Measurements from ENCODE around the gene CENPQ. TPM values are rescaled to one million over a fixed set of nuclear protein-coding genes. Genes with fewer than 3 reads are reported as not detected.

CENPQ gene
- total and polyA plus RNA-seq, 2 experiments from 2014 or later, result 20.2 to 41.5 TPM

DNA sequence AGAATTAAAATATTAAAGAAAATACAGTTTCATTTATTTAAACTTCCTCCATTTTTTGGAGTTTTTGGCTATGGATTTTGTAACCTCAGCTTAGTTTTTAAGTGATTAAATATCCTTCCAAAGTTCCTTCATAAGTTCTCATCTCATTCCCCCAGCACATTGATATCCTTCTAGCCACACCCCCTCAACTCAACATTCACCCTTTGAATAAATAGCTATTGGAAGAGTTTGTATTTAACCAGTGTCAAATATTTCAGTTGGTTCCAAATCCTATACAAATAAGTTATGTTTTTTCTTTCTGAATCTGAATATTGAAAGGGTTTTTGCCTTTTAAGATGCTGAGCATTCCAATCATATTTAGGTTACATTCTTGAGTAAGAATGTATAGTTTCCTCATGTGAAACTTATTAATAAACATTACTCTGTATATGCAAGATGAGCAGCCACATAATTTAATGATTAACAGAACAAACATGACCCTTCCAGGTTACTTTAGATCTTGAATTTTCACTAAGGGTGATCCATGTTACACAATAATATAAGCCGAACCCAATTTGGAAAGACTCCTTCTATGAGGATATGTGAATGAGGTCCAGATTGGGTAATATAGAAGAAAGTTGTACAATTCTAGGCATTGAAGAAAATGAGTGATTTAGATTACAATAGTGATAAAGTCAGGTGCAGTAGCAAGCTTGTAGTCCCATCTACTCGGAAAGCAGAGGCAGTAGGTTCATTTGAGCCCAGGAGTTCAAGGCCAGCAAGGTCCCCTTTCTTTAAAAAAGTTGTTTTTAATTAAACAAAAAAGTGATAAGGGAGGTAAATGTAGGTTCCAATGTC, 50.2 kb downstream of the CENPQ start:
- no peak for DNase-seq (ENCODE audit: low spot score)
- H3K79me2 ChIP-seq (replicated peaks; ENCODE audit: insufficient read depth), result no peaks in the 10 kb centered on the region
- no peaks in the 10 kb centered on the region for H3K27me3 ChIP-seq (ENCODE audit: insufficient read depth)
- H4K20me1 ChIP-seq (replicated peaks; ENCODE audit: insufficient read depth), result no peaks in the 10 kb centered on the region
- Mint-ChIP-seq H3K4me1 (peaks cover 11% of the 10 kb centered on the region; the same call in 2 of the 3 replicates), H3K27me3 (ENCODE audit: insufficient read depth, low read depth, poor library complexity) (no peaks in the 10 kb centered on the region), H3K4me3 (no peak overlapping the region), H3K27ac (no peak overlapping the region), H3K36me3 (ENCODE audit: low read depth) (no peaks in the 10 kb centered on the region), H3K9me3 (no peaks in the 10 kb centered on the region; the same call in 2 of the 3 replicates)
- H3K9me2 ChIP-seq (ENCODE audit: insufficient read depth), result no peaks in the 10 kb centered on the region
- H2AFZ ChIP-seq, result no peak overlapping the region
- H3K4me2 ChIP-seq, result no peak overlapping the region
- H3K4me1 ChIP-seq (ENCODE audit: insufficient read depth), result peaks cover 4% of the 10 kb centered on the region
- H3K36me3 ChIP-seq (ENCODE audit: insufficient read depth), result no peaks in the 10 kb centered on the region
- H3K4me3 ChIP-seq, result no peak overlapping the region
- no peak for ATAC-seq
- no peak overlapping the region for H3K27ac ChIP-seq (ENCODE audit: low read depth)
- TF ChIP-seq STAT1 (IDR thresholded peaks at IDR 0.05; ENCODE audit: unreplicated experiment), result no peak
- TF ChIP-seq, protein P1, sequence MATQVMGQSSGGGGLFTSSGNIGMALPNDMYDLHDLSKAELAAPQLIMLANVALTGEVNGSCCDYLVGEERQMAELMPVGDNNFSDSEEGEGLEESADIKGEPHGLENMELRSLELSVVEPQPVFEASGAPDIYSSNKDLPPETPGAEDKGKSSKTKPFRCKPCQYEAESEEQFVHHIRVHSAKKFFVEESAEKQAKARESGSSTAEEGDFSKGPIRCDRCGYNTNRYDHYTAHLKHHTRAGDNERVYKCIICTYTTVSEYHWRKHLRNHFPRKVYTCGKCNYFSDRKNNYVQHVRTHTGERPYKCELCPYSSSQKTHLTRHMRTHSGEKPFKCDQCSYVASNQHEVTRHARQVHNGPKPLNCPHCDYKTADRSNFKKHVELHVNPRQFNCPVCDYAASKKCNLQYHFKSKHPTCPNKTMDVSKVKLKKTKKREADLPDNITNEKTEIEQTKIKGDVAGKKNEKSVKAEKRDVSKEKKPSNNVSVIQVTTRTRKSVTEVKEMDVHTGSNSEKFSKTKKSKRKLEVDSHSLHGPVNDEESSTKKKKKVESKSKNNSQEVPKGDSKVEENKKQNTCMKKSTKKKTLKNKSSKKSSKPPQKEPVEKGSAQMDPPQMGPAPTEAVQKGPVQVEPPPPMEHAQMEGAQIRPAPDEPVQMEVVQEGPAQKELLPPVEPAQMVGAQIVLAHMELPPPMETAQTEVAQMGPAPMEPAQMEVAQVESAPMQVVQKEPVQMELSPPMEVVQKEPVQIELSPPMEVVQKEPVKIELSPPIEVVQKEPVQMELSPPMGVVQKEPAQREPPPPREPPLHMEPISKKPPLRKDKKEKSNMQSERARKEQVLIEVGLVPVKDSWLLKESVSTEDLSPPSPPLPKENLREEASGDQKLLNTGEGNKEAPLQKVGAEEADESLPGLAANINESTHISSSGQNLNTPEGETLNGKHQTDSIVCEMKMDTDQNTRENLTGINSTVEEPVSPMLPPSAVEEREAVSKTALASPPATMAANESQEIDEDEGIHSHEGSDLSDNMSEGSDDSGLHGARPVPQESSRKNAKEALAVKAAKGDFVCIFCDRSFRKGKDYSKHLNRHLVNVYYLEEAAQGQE (IDR thresholded peaks at IDR 0.05; ENCODE audit: unreplicated experiment), result no peak
- no peak for TF ChIP-seq CREB1 (CRISPR knock-in tag; IDR thresholded peaks at IDR 0.05; ENCODE audit: low read depth)
- TF ChIP-seq, protein P2, sequence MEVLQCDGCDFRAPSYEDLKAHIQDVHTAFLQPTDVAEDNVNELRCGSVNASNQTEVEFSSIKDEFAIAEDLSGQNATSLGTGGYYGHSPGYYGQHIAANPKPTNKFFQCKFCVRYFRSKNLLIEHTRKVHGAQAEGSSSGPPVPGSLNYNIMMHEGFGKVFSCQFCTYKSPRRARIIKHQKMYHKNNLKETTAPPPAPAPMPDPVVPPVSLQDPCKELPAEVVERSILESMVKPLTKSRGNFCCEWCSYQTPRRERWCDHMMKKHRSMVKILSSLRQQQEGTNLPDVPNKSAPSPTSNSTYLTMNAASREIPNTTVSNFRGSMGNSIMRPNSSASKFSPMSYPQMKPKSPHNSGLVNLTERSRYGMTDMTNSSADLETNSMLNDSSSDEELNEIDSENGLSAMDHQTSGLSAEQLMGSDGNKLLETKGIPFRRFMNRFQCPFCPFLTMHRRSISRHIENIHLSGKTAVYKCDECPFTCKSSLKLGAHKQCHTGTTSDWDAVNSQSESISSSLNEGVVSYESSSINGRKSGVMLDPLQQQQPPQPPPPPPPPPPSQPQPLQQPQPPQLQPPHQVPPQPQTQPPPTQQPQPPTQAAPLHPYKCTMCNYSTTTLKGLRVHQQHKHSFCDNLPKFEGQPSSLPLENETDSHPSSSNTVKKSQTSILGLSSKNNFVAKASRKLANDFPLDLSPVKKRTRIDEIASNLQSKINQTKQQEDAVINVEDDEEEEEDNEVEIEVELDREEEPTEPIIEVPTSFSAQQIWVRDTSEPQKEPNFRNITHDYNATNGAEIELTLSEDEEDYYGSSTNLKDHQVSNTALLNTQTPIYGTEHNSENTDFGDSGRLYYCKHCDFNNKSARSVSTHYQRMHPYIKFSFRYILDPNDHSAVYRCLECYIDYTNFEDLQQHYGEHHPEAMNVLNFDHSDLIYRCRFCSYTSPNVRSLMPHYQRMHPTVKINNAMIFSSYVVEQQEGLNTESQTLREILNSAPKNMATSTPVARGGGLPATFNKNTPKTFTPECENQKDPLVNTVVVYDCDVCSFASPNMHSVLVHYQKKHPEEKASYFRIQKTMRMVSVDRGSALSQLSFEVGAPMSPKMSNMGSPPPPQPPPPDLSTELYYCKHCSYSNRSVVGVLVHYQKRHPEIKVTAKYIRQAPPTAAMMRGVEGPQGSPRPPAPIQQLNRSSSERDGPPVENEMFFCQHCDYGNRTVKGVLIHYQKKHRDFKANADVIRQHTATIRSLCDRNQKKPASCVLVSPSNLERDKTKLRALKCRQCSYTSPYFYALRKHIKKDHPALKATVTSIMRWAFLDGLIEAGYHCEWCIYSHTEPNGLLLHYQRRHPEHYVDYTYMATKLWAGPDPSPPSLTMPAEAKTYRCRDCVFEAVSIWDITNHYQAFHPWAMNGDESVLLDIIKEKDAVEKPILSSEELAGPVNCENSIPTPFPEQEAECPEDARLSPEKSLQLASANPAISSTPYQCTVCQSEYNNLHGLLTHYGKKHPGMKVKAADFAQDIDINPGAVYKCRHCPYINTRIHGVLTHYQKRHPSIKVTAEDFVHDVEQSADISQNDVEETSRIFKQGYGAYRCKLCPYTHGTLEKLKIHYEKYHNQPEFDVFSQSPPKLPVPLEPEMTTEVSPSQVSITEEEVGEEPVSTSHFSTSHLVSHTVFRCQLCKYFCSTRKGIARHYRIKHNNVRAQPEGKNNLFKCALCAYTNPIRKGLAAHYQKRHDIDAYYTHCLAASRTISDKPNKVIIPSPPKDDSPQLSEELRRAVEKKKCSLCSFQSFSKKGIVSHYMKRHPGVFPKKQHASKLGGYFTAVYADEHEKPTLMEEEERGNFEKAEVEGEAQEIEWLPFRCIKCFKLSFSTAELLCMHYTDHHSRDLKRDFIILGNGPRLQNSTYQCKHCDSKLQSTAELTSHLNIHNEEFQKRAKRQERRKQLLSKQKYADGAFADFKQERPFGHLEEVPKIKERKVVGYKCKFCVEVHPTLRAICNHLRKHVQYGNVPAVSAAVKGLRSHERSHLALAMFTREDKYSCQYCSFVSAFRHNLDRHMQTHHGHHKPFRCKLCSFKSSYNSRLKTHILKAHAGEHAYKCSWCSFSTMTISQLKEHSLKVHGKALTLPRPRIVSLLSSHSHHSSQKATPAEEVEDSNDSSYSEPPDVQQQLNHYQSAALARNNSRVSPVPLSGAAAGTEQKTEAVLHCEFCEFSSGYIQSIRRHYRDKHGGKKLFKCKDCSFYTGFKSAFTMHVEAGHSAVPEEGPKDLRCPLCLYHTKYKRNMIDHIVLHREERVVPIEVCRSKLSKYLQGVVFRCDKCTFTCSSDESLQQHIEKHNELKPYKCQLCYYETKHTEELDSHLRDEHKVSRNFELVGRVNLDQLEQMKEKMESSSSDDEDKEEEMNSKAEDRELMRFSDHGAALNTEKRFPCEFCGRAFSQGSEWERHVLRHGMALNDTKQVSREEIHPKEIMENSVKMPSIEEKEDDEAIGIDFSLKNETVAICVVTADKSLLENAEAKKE (CRISPR knock-in tag; IDR thresholded peaks at IDR 0.05), result no peak
- TF ChIP-seq EZH2 (IDR thresholded peaks at IDR 0.05; ENCODE audit: low read depth, unreplicated experiment), result no peak
- TF ChIP-seq EZH2phosphoT487 (IDR thresholded peaks at IDR 0.05; ENCODE audit: unreplicated experiment), result no peak
- no peak for TF ChIP-seq JUNB (IDR thresholded peaks at IDR 0.05; ENCODE audit: unreplicated experiment)
- TF ChIP-seq ZNF331 (CRISPR knock-in tag; IDR thresholded peaks at IDR 0.05; ENCODE audit: low read depth), result no peak
- TF ChIP-seq, protein P3, sequence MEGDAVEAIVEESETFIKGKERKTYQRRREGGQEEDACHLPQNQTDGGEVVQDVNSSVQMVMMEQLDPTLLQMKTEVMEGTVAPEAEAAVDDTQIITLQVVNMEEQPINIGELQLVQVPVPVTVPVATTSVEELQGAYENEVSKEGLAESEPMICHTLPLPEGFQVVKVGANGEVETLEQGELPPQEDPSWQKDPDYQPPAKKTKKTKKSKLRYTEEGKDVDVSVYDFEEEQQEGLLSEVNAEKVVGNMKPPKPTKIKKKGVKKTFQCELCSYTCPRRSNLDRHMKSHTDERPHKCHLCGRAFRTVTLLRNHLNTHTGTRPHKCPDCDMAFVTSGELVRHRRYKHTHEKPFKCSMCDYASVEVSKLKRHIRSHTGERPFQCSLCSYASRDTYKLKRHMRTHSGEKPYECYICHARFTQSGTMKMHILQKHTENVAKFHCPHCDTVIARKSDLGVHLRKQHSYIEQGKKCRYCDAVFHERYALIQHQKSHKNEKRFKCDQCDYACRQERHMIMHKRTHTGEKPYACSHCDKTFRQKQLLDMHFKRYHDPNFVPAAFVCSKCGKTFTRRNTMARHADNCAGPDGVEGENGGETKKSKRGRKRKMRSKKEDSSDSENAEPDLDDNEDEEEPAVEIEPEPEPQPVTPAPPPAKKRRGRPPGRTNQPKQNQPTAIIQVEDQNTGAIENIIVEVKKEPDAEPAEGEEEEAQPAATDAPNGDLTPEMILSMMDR (conservative IDR thresholded peaks at IDR 0.05; ENCODE audit: low read depth in 2 of 2), result no peak
- no peak for TF ChIP-seq POLR2AphosphoS5 (IDR thresholded peaks at IDR 0.05; ENCODE audit: low read depth)
- TF ChIP-seq, protein P4, sequence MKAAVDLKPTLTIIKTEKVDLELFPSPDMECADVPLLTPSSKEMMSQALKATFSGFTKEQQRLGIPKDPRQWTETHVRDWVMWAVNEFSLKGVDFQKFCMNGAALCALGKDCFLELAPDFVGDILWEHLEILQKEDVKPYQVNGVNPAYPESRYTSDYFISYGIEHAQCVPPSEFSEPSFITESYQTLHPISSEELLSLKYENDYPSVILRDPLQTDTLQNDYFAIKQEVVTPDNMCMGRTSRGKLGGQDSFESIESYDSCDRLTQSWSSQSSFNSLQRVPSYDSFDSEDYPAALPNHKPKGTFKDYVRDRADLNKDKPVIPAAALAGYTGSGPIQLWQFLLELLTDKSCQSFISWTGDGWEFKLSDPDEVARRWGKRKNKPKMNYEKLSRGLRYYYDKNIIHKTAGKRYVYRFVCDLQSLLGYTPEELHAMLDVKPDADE (IDR thresholded peaks at IDR 0.05), result no peak
- TF ChIP-seq NANOG (IDR thresholded peaks at IDR 0.05; ENCODE audit: borderline replicate concordance), result no peak
- no peak for TF ChIP-seq ZNF114 (CRISPR knock-in tag; IDR thresholded peaks at IDR 0.05)
- H3F3A ChIP-seq (replicated peaks; ENCODE audit: low read depth), result no peaks in the 10 kb centered on the region
